Stimulated activated CD4-positive, alpha-beta T cell treated with anti-CD3 and anti-CD28 coated beads, Interleukin-1b, Interleukin-23, amount 100 ng/mL, for 4 hours (primary cell): ENCODE data around the gene LYSET.
"Not testable (repeated sequence)": the region's sequence is repeated elsewhere in the genome, so short reads cannot be mapped to it uniquely, and the experiment has no call there.

ENCODE experiments used
- DNase-seq, 2 donors: peaks; one replicate each; pipeline ENCODE4 v3.0.0-alpha.2; 2020; ENCODE audit warnings: low read depth in 2 of 2

LYSET gene

GRCh38 chr14:93223565-93223964 is 38.4 kb downstream of the LYSET start:
- DNase-seq = no peak

- DNase-seq = no peak
Measured at GRCh38 chr14:93228550-93228949, 43.4 kb downstream of the LYSET start.

GRCh38 chr14:93230539-93230938 is 45.4 kb downstream of the LYSET start:
- DNase-seq = no peak

GRCh38 chr14:93231129-93231979 is 46.2 kb downstream of the LYSET start:
- no peak for DNase-seq

GRCh38 chr14:93232159-93232558 is 47.0 kb downstream of the LYSET start:
- DNase-seq = no peak

GRCh38 chr14:93233078-93233477 is 48.0 kb downstream of the LYSET start:
- DNase-seq = not testable (repeated sequence)

GRCh38 chr14:93234798-93235197 is 49.7 kb downstream of the LYSET start:
- no peak for DNase-seq
